ENCODE data around the gene ELK4. TPM values are rescaled to one million over a fixed set of nuclear protein-coding genes. Genes with fewer than 3 reads are reported as not detected.

Gene ELK4
- total and polyA plus RNA-seq, 11 donors = 5.0 to 54.9 (median 35.7) TPM

GRCh38 chr1:205571747-205572146, 60.1 kb downstream of the ELK4 start:
- ATAC-seq = no peak

GRCh38 chr1:205570796-205571537, 60.8 kb downstream of the ELK4 start:
- intact Hi-C loops (cut with DNase I) = loop anchor here in 1 of 10 donors (5.0 kb wide), 1 partner anchor 84 kb away; no protein-coding TSS in a partner anchor
- no peak overlapping the region for H3K27ac ChIP-seq
- DNase-seq = no peak
- H3K36me3 ChIP-seq = no peaks in the 10 kb centered on the region
- H3K4me1 ChIP-seq = peaks cover 0 to 17% (median 0%) of the 10 kb centered on the region in 12 donors
- no peaks in the 10 kb centered on the region for H3K9me3 ChIP-seq
- WGBS, 4 donors = 85 to 92% (median 87%) methylated on average over 2 of the region's 2 CpGs
- ATAC-seq = no peak
- TF ChIP-seq POLR2A (IDR thresholded peaks at IDR 0.05) (no peak), CTCF (IDR thresholded peaks at IDR 0.05) (no peak)
- no peak overlapping the region for H3K4me3 ChIP-seq
- peaks cover under 1 to 38% (median 15%) of the 10 kb centered on the region in 9 donors for H3K27me3 ChIP-seq

More at GRCh38 chr1:205571747-205572146, 60.1 kb downstream of the ELK4 start:
- H3K27ac ChIP-seq = no peak overlapping the region
- intact Hi-C loops (cut with DNase I) = loop anchor here in 1 of 10 donors (5.0 kb wide), 1 partner anchor 84 kb away; no protein-coding TSS in a partner anchor
- no peak overlapping the region for H3K4me3 ChIP-seq
- no peaks in the 10 kb centered on the region for H3K36me3 ChIP-seq
- no peaks in the 10 kb centered on the region for H3K9me3 ChIP-seq
- peaks cover 0 to 17% (median 0%) of the 10 kb centered on the region in 12 donors for H3K4me1 ChIP-seq
- 72 to 83% (median 77%) methylated on average over 4 of the region's 4 CpGs for WGBS, 4 donors
- TF ChIP-seq CTCF (IDR thresholded peaks at IDR 0.05) = no peak
- TF ChIP-seq POLR2A (IDR thresholded peaks at IDR 0.05) = no peak
- peak in 1 of 5 donors; percentile 4 for DNase-seq
- H3K27me3 ChIP-seq = peaks cover 0 to 32% (median 15%) of the 10 kb centered on the region in 9 donors

- TF ChIP-seq POLR2A (IDR thresholded peaks at IDR 0.05) (no peak), CTCF (IDR thresholded peaks at IDR 0.05) (no peak)
- peaks cover 4 to 38% (median 15%) of the 10 kb centered on the region in 9 donors for H3K27me3 ChIP-seq
- H3K9me3 ChIP-seq = no peaks in the 10 kb centered on the region
- H3K36me3 ChIP-seq = no peaks in the 10 kb centered on the region
- H3K4me3 ChIP-seq = no peak overlapping the region
- 81 to 86% (median 85%) methylated on average over 7 of the region's 7 CpGs for WGBS, 4 donors
- H3K4me1 ChIP-seq = peaks cover 0 to 17% (median 0%) of the 10 kb centered on the region in 12 donors
- ATAC-seq (no peak), DNase-seq (peak in 1 of 5 donors; percentile 3)
- H3K27ac ChIP-seq = no peak overlapping the region
- intact Hi-C loops (cut with DNase I) = loop anchor here in 1 of 10 donors (5.0 kb wide), 1 partner anchor 83 kb away; no protein-coding TSS in a partner anchor
Observed at GRCh38 chr1:205570173-205570501, 61.7 kb downstream of the ELK4 start.

- H3K4me3 ChIP-seq = peak overlapping the region in 11 of 12 donors; percentile 15 to 62 (median 47)
- H3K36me3 ChIP-seq = no peaks in the 10 kb centered on the region
- DNase-seq = peak in 1 of 5 donors; percentile 22
- H3K9me3 ChIP-seq = no peaks in the 10 kb centered on the region
- H3K4me1 ChIP-seq = peaks cover 0 to 17% (median 0%) of the 10 kb centered on the region in 12 donors
- peak overlapping the region in 2 of 12 donors; percentile 31 to 34 for H3K27ac ChIP-seq
- peak in 3 of 4 donors; percentile 22 to 41 (median 25) for ATAC-seq
- WGBS, 4 donors = 11 to 30% (median 15%) methylated on average over 13 to 22 of the region's 22 CpGs
- intact Hi-C loops (cut with DNase I) = loop anchor here in 3 of 10 donors (5.0 kb wide), 2 partner anchors 42 to 82 kb away; no protein-coding TSS in a partner anchor
- TF ChIP-seq CTCF (IDR thresholded peaks at IDR 0.05) = no peak
- peaks cover 4 to 38% (median 15%) of the 10 kb centered on the region in 9 donors for H3K27me3 ChIP-seq
Observed at GRCh38 chr1:205569411-205570172, 62.2 kb downstream of the ELK4 start.

All from heart left ventricle (tissue), 16 donors.